Nephron (organoid): ENCODE data around the gene TAX1BP1.
"Not testable (repeated sequence)": the region's sequence is repeated elsewhere in the genome, so short reads cannot be mapped to it uniquely, and the experiment has no call there.

ENCODE experiments used
- H3K27ac Mint-ChIP-seq, 3 experiments: 2 replicates each; pipeline ENCODE4 v1.8.0; 2020; ENCODE audit warnings: mixed read lengths in 3 of 3, mild to moderate bottlenecking in 2 of 3, moderate library complexity in 1 of 3
- H3K27me3 Mint-ChIP-seq: 2 replicates; pipeline ENCODE4 v1.8.0; 2021; ENCODE audit warnings: low read depth, mild to moderate bottlenecking, moderate library complexity, mixed read lengths
- H3K36me3 Mint-ChIP-seq: 2 replicates; pipeline ENCODE4 v1.8.0; 2020; ENCODE audit warnings: low read depth, mixed read lengths
- H3K4me1 Mint-ChIP-seq: 2 replicates; pipeline ENCODE4 v1.8.0; 2020; ENCODE audit warnings: mixed read lengths
- H3K4me3 Mint-ChIP-seq, 3 experiments: 2 replicates each; pipeline ENCODE4 v1.8.0; 2020; ENCODE audit warnings: mild to moderate bottlenecking in 3 of 3, mixed read lengths in 3 of 3, moderate library complexity in 2 of 3
- H3K9me3 Mint-ChIP-seq: 2 replicates; pipeline ENCODE4 v1.8.0; 2020; ENCODE audit warnings: mixed read lengths
- TF ChIP-seq, protein P1 (sequence below), 3 experiments: fragments of 200-600 bp; sonication (generic); IDR thresholded peaks; one replicate each; pipeline ENCODE4 v1.5.0; 2021; ENCODE audit warnings: antibody characterized with exemption in 3 of 3; ENCODE audit not compliant: unreplicated experiment in 3 of 3

Gene TAX1BP1

GRCh38 chr7:27739301-27739908, 557 bp upstream of the TAX1BP1 start:
- TF ChIP-seq, protein P1, sequence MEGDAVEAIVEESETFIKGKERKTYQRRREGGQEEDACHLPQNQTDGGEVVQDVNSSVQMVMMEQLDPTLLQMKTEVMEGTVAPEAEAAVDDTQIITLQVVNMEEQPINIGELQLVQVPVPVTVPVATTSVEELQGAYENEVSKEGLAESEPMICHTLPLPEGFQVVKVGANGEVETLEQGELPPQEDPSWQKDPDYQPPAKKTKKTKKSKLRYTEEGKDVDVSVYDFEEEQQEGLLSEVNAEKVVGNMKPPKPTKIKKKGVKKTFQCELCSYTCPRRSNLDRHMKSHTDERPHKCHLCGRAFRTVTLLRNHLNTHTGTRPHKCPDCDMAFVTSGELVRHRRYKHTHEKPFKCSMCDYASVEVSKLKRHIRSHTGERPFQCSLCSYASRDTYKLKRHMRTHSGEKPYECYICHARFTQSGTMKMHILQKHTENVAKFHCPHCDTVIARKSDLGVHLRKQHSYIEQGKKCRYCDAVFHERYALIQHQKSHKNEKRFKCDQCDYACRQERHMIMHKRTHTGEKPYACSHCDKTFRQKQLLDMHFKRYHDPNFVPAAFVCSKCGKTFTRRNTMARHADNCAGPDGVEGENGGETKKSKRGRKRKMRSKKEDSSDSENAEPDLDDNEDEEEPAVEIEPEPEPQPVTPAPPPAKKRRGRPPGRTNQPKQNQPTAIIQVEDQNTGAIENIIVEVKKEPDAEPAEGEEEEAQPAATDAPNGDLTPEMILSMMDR (IDR thresholded peaks at IDR 0.05; ENCODE audit: unreplicated experiment in 3 of 3), result no peak
- Mint-ChIP-seq H3K36me3 (no peaks in the 10 kb centered on the region), H3K27ac (peak overlapping the region; percentile 89 to 98 (median 98))

DNA sequence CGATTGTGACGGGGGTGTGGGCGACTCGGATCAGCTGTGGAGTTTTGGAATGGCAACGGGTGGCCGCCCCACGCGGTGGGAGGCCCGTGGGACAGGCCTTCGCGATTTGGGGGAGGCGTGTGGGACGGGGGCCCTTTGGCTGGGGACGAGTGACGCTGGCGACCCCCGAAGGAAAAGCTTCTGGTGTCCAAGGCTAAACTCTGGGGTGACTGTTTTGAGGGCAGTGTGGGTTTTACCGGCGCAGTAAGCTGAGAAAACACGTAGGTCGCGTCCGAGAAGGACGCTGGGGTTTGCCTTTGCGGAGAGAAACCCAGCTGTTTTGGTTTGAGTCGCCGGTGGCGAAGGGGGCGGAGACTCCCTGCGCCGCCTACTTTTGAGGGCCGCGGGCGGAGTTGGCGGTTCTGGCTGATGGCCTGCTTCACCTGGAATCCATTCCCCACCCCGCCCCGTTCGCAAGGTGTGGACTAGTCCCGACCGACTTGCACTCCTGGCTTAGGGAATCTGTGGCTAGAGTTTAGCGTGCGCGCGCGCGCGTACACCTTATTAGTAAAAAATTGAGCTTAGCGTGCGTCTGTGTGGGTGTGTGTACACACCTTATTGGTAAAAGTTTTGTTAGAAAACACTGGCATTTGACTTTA, 606 bp downstream of the TAX1BP1 start:
- H3K4me3 Mint-ChIP-seq, result peak overlapping the region; percentile 95 to 98 (median 97)
- H3K9me3 Mint-ChIP-seq, result no peaks in the 10 kb centered on the region
- TF ChIP-seq, protein P1 (IDR thresholded peaks at IDR 0.05; ENCODE audit: unreplicated experiment in 3 of 3), result no peak
- peaks cover 27% of the 10 kb centered on the region for H3K4me1 Mint-ChIP-seq
- peak overlapping the region; percentile 89 to 98 (median 98) for H3K27ac Mint-ChIP-seq
- no peaks in the 10 kb centered on the region for H3K36me3 Mint-ChIP-seq
- no peaks in the 10 kb centered on the region for H3K27me3 Mint-ChIP-seq

More at GRCh38 chr7:27739301-27739908, 557 bp upstream of the TAX1BP1 start:
- Mint-ChIP-seq H3K4me1 (peaks cover 19% of the 10 kb centered on the region), H3K9me3 (no peaks in the 10 kb centered on the region), H3K27me3 (no peaks in the 10 kb centered on the region), H3K4me3 (peak overlapping the region; percentile 95 to 98 (median 97))

DNA sequence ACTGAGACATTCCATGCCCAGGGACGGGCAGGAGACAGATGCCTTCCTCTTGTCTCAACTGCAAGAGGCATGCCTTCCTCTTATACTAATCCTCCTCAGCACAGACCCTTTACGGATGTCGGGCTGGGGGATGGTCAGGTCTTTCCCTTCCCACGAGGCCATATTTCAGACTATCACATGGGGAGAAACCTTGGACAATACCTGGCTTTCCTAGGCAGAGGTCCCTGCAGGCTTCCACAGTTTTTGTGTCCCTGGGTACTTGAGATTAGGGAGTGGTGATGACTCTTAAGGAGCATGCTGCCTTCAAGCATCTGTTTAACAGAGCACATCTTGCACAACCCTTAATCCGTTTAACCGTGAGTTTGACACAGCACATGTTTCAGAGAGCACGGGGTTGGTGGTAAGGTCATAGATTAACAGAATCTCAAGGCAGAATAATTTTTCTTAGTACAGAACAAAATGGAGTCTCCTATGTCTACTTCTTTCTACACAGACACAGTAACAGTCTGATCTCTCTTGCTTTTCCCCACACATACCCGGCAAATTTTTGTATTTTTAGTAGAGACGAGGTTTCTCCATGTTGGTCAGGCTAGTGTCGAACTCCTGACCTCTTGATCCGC, 2.2 kb downstream of the TAX1BP1 start:
- not testable (repeated sequence) for H3K36me3 Mint-ChIP-seq, H3K27me3 Mint-ChIP-seq, H3K9me3 Mint-ChIP-seq
- peak overlapping the region; percentile 71 to 98 (median 76) for H3K4me3 Mint-ChIP-seq
- peak overlapping the region in 2 of 3 experiments; percentile 7 to 57 for H3K27ac Mint-ChIP-seq
- H3K4me1 Mint-ChIP-seq, result peaks cover 31% of the 10 kb centered on the region

GRCh38 chr7:27745064-27745583, 5.2 kb downstream of the TAX1BP1 start:
- TF ChIP-seq, protein P1 (IDR thresholded peaks at IDR 0.05; ENCODE audit: unreplicated experiment in 3 of 3), result peak; percentile 73 to 75 (median 74)
- H3K9me3 Mint-ChIP-seq, result no peaks in the 10 kb centered on the region
- no peaks in the 10 kb centered on the region for H3K27me3 Mint-ChIP-seq
- peaks cover 31% of the 10 kb centered on the region for H3K4me1 Mint-ChIP-seq
- H3K36me3 Mint-ChIP-seq, result peaks cover 13% of the 10 kb centered on the region
- peak overlapping the region; percentile 71 to 87 (median 79) for H3K27ac Mint-ChIP-seq
- H3K4me3 Mint-ChIP-seq, result peak overlapping the region in 2 of 3 experiments; percentile 57 to 65

GRCh38 chr7:27746486-27746885, 6.5 kb downstream of the TAX1BP1 start:
- Mint-ChIP-seq H3K27ac (no peak overlapping the region), H3K27me3 (no peaks in the 10 kb centered on the region), H3K36me3 (peaks cover 25% of the 10 kb centered on the region), H3K9me3 (no peaks in the 10 kb centered on the region), H3K4me1 (peaks cover 23% of the 10 kb centered on the region), H3K4me3 (no peak overlapping the region)
- TF ChIP-seq, protein P1 (IDR thresholded peaks at IDR 0.05; ENCODE audit: unreplicated experiment in 3 of 3), result no peak

DNA sequence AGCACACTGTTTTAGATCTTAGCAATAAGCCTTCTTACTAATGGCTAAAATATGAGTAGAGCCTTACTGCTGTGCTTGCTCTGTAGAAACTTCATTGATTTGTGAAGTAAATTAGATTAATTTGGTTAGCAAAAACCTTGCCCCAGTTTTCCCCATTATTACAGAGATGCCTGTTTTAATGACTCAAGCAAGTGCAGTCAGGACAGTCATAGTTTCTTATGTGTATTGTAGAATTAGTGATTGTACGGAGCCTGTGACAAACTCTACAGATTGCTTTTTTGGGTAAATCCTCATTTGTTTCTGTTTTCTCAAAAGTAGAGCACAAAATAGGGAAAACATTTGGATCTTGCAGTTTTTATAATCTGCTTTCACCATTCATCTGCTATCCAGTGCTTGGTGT, 7.0 kb downstream of the TAX1BP1 start:
- H3K27me3 Mint-ChIP-seq, result no peaks in the 10 kb centered on the region
- H3K4me1 Mint-ChIP-seq, result peaks cover 21% of the 10 kb centered on the region
- TF ChIP-seq, protein P1 (IDR thresholded peaks at IDR 0.05; ENCODE audit: unreplicated experiment in 3 of 3), result no peak
- H3K4me3 Mint-ChIP-seq, result no peak overlapping the region
- no peak overlapping the region for H3K27ac Mint-ChIP-seq
- H3K36me3 Mint-ChIP-seq, result peaks cover 30% of the 10 kb centered on the region
- H3K9me3 Mint-ChIP-seq, result no peaks in the 10 kb centered on the region
